Tibial nerve (tissue), 4 donors: ENCODE results near the gene RBMS3. TPM values are rescaled to one million over a fixed set of nuclear protein-coding genes. Genes with fewer than 3 reads are reported as not detected.

Experiments
- DNase-seq, 2 donors: peaks; one replicate each; pipeline ENCODE4 v3.0.0-alpha.2; 2019; ENCODE audit warnings: low spot score in 2 of 2
- H3K27ac ChIP-seq, 4 donors: fragments of 200-600 bp; sonication (generic) in 3 of 4; one replicate each; pipeline ENCODE4 v1.5.1; 2017 to 2019; ENCODE audit warnings: mild to moderate bottlenecking in 1 of 4
- H3K27me3 ChIP-seq, 2 donors: fragments of 200-600 bp; sonication (generic) in 1 of 2; one replicate each; pipeline versions ENCODE4 v1.5.1 to v1.6.0; 2017 to 2019
- H3K36me3 ChIP-seq, 3 donors: fragments of 200-600 bp; sonication (generic); one replicate each; pipeline ENCODE4 v1.5.1; 2018 to 2019
- H3K4me1 ChIP-seq, 4 donors: fragments of 200-600 bp; sonication (generic) in 3 of 4; one replicate each; pipeline ENCODE4 v1.5.1; 2017 to 2019
- H3K4me3 ChIP-seq, 4 donors: fragments of 200-600 bp; sonication (generic) in 3 of 4; one replicate each; pipeline ENCODE4 v1.5.1; 2017 to 2019; ENCODE audit warnings: mild to moderate bottlenecking in 1 of 4, moderate library complexity in 1 of 4
- H3K9me3 ChIP-seq, 4 donors: fragments of 200-600 bp; sonication (generic) in 3 of 4; one replicate each; pipeline ENCODE4 v1.5.1; 2017 to 2019
- EP300 ChIP-seq, 2 donors: sonication (generic); formaldehyde crosslinking; IDR thresholded peaks; one replicate each; pipeline ENCODE4 v1.6.1; 2017; ENCODE audit warnings: antibody characterized with exemption in 2 of 2, mild to moderate bottlenecking in 1 of 2
- POLR2A ChIP-seq, 2 donors: fragments of 450-650 bp; IDR thresholded peaks; one replicate each; pipeline ENCODE4 v1.6.1; 2017; ENCODE audit warnings: antibody characterized with exemption in 2 of 2, mild to moderate bottlenecking in 2 of 2, moderate library complexity in 2 of 2
- WGBS, 2 donors: methylation state at CpG; one replicate each; pipeline ENCODE4 v1.1.5; 2018; 5-methylcytosine and 5-hydroxymethylcytosine counted together
- total RNA-seq, 4 donors: library from RNA; depleted of rRNA; stranded (reverse); fragments of >200 nt; gene quantifications; one replicate each; pipeline ENCODE4 v1.1.0, GENCODE V29; 2016
- TF ChIP-seq, protein P1 (sequence below), 5 experiments: fragments of 200-600 bp in 3 of 5; fragments of 450-650 bp in 2 of 5; sonication (generic) in 3 of 5; IDR thresholded peaks; one replicate each; pipeline ENCODE4 v1.5.1; 2016 to 2019; ENCODE audit warnings: antibody characterized with exemption in 5 of 5, mild to moderate bottlenecking in 3 of 5, moderate library complexity in 2 of 5

RBMS3 gene
- total RNA-seq, 4 donors from 2014 or later: 157 to 175 (median 161) TPM

DNA sequence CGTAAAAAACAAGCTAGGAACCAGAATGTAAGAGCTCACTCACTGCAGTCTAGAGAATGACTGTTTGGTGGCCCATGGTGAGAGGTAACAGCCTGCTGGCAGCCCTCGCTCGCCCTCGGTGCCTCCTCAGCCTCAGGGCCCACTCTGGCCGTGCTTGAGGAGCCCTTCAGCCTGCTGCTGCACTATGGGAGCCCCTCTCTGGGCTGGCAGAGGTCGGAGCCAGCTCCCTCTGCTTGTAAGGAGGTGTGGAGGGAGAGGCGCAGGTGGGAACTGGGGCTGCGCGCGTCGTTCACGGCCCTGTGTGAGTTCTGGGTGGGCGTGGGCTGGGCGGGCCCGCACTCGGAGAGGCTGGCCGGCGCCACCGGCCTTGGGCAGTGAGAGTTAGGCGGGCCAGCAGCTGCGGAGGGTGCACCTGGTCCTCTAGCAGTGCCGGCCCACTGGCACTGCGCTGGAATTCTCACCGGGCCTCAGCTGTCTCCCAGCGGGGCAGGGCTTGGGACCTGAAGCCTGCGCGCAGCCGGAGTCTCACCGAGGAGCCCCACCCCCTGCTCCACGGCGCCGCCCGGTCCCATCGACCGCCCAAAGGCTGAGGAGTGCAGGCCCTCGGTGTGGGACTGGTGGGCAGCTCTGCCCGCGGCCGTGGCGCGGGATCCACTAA lies 420.6 kb downstream of the RBMS3 start:
- Histone ChIP-seq H3K27ac (no peak overlapping the region), H3K4me3 (no peak overlapping the region), H3K36me3 (peaks cover 0 to 26% (median 0%) of the 10 kb centered on the region in 3 donors), H3K9me3 (no peaks in the 10 kb centered on the region), H3K27me3 (no peaks in the 10 kb centered on the region), H3K4me1 (peaks cover 0 to 23% (median 7%) of the 10 kb centered on the region in 4 donors)
- no peak for DNase-seq
- 96 to 98% methylated on average over 28 to 31 of the region's 41 CpGs for WGBS, 2 donors
- TF ChIP-seq EP300 (IDR thresholded peaks at IDR 0.05) (no peak), POLR2A (IDR thresholded peaks at IDR 0.05) (no peak)
- TF ChIP-seq, protein P1, sequence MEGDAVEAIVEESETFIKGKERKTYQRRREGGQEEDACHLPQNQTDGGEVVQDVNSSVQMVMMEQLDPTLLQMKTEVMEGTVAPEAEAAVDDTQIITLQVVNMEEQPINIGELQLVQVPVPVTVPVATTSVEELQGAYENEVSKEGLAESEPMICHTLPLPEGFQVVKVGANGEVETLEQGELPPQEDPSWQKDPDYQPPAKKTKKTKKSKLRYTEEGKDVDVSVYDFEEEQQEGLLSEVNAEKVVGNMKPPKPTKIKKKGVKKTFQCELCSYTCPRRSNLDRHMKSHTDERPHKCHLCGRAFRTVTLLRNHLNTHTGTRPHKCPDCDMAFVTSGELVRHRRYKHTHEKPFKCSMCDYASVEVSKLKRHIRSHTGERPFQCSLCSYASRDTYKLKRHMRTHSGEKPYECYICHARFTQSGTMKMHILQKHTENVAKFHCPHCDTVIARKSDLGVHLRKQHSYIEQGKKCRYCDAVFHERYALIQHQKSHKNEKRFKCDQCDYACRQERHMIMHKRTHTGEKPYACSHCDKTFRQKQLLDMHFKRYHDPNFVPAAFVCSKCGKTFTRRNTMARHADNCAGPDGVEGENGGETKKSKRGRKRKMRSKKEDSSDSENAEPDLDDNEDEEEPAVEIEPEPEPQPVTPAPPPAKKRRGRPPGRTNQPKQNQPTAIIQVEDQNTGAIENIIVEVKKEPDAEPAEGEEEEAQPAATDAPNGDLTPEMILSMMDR (IDR thresholded peaks at IDR 0.05): no peak

DNA sequence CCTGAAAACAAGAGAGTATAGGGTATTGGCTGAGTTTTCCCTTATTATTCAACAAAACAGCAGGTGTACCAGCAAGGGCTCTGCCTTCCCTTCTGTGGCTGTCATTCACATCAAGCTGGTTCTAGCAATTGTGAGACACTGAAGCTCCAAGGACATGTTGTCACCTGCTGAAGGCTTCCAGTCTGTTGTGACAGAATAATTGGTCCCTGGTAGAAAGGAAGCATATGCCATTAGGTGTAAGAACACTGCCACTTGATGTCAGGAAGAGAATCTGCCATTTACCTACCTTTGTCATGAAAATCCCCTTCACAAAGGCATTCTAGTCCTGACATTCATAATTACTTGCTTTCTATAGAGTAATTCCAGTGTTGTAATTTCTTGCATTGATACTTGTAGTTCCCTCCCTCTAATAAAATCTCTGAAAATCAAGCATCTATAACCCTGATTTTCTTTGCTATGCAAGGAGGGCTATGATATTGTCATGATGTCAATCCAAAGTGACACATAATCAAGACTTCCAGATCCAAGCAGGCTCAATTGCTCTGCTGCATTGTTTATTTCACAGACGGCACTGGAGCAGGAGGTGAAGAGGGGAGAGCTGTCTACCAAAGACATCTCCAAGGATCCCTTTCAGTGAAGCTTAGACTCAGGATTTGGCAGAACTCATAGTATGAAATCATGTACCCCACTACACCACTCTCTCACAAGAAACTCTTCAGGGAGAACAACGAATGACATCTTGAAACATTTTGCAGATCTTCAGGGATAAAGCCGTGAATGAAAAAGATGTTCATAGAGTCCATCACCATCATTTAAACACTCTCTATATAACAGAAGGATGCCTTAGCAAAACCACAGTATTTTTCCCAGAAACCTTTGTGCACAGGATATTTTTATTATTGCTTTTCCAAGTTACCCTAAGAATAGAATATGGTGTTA lies 425.3 kb downstream of the RBMS3 start:
- DNase-seq: no peak
- H3K27ac ChIP-seq: no peak overlapping the region
- peaks cover 0 to 24% (median 0%) of the 10 kb centered on the region in 3 donors for H3K36me3 ChIP-seq
- peaks cover 0 to 53% (median 7%) of the 10 kb centered on the region in 4 donors for H3K4me1 ChIP-seq
- H3K9me3 ChIP-seq: no peaks in the 10 kb centered on the region
- no peak for TF ChIP-seq EP300 (IDR thresholded peaks at IDR 0.05)
- TF ChIP-seq, protein P1 (IDR thresholded peaks at IDR 0.05): no peak
- no peak for TF ChIP-seq POLR2A (IDR thresholded peaks at IDR 0.05)
- 52 to 64% methylated on average over 3 of the region's 3 CpGs for WGBS, 2 donors
- no peaks in the 10 kb centered on the region for H3K27me3 ChIP-seq
- H3K4me3 ChIP-seq: no peak overlapping the region

DNA sequence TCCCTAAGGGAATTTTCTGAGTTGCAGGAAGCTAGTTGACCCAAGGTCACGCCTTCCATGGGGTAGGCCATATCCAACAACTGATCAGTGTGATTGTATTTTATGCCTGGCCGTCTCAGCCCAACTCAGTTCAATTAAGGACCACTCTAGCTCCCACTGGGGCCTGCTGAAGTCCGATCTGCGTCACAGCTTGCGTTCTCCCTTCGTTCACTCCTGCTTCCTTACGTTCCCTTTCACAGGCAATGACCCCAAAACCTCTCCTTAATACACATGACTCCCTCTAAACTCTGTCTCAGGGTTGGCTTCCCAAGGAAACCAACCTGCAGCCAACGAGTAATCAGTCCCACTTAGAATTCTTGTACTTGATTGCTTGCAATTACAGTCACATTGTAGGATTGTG lies 428.0 kb downstream of the RBMS3 start:
- H3K9me3 ChIP-seq: no peaks in the 10 kb centered on the region
- 70 to 74% methylated on average over 8 of the region's 8 CpGs for WGBS, 2 donors
- TF ChIP-seq, protein P1 (IDR thresholded peaks at IDR 0.05): no peak
- TF ChIP-seq EP300 (IDR thresholded peaks at IDR 0.05): peak; percentile 36 to 48
- peak overlapping the region in 2 of 4 donors; percentile 53 to 75 for H3K27ac ChIP-seq
- no peak for DNase-seq
- no peaks in the 10 kb centered on the region for H3K36me3 ChIP-seq
- H3K4me1 ChIP-seq: peaks cover 0 to 69% (median 18%) of the 10 kb centered on the region in 4 donors
- no peak overlapping the region for H3K4me3 ChIP-seq
- H3K27me3 ChIP-seq: no peaks in the 10 kb centered on the region

DNA sequence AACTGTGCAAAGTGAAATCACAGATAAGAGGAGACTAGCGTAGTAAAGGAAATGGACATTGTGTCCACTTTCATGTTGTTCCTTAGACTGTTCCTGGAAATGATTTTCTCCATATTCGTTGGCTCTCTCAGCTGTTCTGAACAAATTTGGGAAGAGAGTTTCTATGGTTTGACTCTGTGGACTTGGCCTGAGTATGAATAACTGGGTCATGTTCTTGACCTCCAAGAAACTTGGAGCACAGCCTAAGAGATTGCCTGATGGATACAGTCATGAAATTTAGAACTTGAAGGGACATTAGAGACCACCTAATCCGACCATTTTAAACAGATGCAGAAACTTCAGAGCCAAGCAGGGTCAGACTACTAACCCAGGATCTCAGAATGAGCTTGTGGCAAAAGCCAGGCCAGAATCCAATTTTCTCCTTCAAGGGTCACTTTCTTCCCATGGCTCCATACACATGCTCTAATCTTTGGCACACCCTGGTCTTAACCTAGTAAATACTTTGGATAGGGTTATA lies 430.4 kb downstream of the RBMS3 start:
- Histone ChIP-seq H3K27me3 (no peaks in the 10 kb centered on the region), H3K36me3 (no peaks in the 10 kb centered on the region), H3K27ac (peak overlapping the region; percentile 47 to 75 (median 64)), H3K9me3 (no peaks in the 10 kb centered on the region), H3K4me1 (peaks cover 0 to 65% (median 17%) of the 10 kb centered on the region in 4 donors), H3K4me3 (no peak overlapping the region)
- 20 to 21% methylated on average over 3 of the region's 3 CpGs for WGBS, 2 donors
- TF ChIP-seq EP300 (IDR thresholded peaks at IDR 0.05) (peak; percentile 86 to 88), POLR2A (IDR thresholded peaks at IDR 0.05) (no peak)
- DNase-seq: peak in 1 of 2 donors; percentile 62

DNA sequence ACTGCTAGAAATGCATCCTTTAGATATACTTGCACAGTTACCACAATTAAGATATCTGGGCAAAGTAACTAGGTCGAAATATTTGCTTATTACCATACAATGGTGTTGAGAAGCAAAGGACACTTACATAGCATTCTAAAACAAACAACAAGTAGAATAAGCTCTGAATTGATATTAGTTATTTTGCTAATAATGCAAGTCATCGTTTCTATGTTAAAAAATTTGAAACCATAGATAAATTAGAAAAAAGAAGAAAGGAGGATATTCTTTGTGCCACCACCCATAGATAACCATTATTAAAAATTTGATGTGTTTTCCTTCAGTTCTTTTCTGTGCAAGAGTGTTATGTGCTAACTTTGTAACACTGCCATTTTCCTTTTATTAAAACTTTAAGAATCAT lies 435.3 kb downstream of the RBMS3 start:
- Histone ChIP-seq H3K27ac (no peak overlapping the region), H3K27me3 (no peaks in the 10 kb centered on the region), H3K4me3 (no peak overlapping the region), H3K36me3 (no peaks in the 10 kb centered on the region), H3K9me3 (no peaks in the 10 kb centered on the region), H3K4me1 (peaks cover 0 to 34% (median 14%) of the 10 kb centered on the region in 4 donors)
- DNase-seq: no peak
- TF ChIP-seq, protein P1 (IDR thresholded peaks at IDR 0.05): no peak
- no peak for TF ChIP-seq POLR2A (IDR thresholded peaks at IDR 0.05)
- no peak for TF ChIP-seq EP300 (IDR thresholded peaks at IDR 0.05)
- 91 to 95% methylated on average over 2 of the region's 2 CpGs for WGBS, 2 donors
